CD4-positive, alpha-beta T cell treated with Interleukin-21 for 1 hour (primary cell): ENCODE results near the gene BAZ1A.

Source experiments
- DNase-seq: peaks from one replicate; pipeline ENCODE4 v3.0.0-alpha.2; 2020

BAZ1A gene

DNA sequence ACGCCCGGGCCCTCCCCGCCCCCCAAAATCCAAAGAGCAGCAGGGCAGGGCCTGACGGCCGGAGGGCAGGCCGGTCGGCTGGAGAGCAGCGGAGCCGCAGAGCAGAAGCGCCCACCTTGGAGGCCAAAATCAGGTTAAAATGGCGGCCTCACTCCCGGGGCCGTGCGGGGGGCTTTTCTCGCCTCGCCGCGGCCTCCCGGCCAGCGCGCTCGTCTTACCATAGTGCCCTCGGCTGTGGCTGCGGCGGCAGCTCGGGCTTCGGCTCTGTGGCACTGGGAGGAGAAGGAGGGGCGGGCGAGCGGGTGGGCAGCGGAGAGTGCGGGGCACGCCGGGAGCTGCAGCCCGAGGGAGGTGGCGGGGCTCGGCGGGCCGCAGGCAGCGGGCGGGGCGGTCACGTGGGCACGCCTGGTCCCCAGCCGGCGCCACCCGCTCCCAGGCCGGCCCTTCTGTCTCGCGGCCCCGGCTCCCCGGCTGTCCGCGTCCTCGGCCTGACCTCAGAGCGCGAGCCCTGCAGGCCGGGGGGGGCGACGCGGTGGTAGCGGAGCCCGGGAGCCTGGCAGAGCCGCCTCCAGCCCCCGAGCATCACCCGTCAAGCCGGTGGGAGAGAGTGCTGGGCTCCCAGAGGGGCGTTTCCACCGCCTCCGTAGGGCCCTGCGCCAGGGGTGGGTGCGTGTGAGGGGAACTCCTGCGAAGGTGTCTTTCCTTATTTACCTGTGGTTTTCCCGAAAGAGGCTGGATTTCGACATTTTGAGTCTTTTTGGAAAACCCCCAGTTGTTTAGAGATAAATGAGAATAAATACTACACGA, 160.6 kb downstream of the BAZ1A start, which contains the start of gene CFL2:
TSS of gene CFL2 (minus strand) at position 274 of the 807 bp plus-strand sequence. CDS start at position 221, 53 bp downstream.
- peak; percentile 88 for DNase-seq

DNA sequence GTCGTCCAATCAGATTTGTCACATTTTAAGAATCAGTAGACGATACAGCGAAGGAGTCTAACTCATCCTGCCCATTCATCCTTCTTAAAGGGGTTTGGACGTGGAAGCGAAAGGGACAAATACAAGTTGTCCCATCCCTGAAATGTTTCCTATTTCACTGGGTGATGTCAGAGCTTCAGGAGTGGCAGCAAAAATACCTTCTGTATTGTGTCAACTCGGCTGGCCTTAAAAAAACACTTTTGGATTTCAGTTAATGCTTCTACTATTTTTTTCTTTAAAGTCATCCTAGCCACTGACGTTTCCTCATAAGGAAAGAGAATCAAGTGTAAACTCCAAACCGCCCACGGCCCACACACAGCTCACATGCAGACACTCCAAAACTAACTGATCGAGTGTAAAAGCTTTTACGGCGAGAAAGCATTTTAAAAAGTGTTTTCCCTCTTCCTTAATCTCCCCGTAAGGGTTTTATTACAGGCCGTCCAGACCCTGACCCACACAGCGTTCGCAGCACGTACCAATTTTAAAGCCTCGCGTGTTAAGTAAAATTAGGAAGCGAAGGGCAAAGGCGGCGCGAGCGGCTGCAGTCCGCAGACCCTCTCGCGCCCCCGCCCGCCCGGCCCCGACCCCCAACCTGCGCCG, 161.4 kb downstream of the BAZ1A start:
- peak; percentile 48 for DNase-seq

DNA sequence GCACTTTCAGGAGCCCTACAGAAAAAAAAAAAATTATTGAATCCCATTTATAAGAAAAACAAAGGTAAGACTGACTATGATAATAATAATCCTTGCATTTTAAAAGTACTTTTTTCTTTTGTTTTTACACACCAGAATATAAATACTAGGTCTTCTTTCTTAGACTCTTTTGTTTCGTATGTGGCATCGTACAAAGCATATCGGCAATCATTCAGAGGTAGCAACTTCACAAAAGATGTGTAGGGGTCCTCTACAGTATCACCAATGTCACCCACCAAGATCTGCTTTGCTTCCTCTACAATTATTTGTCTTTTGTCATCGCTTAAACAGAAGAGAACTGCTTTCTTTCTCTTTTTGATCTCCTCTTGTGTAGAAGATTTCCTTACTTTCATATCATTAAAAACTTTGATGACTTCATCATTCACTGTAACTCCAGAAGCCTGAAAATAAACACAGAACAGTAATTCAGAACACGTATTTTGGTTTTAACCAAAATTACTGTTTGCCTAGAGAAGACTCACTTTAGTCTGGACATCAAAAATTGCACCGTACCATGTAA, 162.0 kb downstream of the BAZ1A start:
- DNase-seq = no peak

DNA sequence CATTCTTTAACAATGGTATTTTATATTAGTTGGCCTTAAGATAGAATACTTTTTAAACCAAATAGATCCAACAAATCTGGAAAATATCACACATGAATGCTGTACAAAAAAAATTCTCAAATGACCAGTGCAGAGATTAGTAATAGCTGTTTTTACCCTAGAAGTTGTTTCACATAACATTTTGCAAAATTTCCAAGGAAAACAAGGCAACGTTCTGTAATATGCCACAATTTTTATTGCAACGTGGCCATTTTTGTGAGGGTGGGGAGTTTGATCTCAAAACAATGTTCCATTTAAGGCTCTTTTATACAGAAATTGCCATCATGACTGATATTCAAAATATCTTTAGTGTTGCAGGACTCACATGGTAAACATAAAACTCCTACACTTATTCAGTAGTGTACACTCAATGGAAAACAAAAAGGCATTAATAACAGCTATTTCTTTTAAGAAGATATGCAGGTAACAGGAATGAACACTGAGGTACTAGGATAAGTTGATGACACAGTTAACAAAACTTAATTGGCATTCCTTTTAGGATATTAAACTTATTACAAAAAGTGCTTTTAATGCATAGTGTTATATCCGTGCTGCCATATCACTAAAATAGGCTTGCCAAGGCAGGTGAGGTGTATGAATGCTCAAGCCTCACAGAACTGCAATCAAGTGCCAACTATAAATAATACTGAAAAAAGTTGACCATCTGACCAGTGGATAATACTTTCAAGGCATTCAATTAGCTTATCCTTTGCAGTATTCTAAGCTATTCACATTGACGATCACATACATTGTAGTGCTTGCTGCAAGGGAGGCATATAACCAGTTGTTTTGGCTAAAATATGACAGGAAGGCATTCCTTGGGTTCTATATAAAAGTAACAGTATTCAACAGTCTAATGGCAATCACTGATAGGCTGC, 163.1 kb downstream of the BAZ1A start:
- DNase-seq = no peak

DNA sequence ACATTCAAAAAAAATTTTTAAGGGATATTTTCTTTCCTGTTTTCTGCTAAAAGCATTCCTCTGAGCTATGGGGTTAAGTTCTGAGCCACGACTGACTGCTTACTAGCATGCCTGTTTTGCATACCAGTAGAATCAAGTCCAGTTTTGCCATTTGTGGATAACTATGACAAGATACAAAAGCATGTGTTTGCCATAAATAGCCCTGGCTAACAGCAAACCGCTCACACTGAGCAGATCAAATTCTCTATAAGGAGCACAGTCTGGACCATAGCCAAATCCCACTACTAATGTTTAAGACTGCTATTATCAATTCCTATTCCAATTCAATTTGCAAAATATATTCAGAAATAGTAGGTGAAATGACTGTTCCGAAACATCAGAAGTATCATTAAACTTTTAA, 164.0 kb downstream of the BAZ1A start:
- DNase-seq = no peak

DNA sequence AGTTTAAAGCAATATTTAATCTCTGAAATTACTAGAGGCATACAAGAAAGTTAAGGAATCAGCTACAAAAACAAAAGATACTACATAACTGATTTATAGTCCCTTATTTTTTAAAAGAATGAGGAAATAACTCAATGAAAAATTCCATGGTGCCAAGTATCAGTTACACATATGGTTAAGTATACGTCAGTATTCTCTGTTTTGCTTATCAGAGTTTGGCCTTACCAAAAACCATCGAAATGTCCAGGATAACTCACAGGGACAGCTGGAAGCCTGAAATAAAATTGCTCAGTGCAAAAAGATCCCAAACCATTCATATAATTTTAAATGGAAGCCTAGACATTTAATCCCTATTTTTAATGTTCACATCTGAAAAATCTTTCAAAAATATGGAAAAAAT, 164.4 kb downstream of the BAZ1A start:
- DNase-seq = no peak

DNA sequence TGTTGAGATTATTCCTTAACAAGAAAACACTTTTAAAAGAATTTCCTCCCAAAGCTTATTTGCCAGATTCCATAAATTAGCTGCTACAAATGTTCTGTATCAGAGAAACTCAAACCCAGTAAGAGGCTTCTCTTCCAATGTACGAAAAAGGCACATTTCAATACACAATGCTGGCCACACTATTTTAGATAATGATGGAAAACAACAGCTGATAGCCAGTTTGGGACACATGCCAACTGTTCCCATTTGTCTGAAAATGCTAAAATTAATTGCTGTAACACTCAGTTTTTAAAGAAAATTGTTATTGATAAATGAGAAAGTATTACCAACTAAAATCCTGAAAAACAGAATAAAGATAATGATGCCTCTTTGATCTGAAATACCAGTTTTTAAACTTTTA, 165.2 kb downstream of the BAZ1A start:
- no peak for DNase-seq

DNA sequence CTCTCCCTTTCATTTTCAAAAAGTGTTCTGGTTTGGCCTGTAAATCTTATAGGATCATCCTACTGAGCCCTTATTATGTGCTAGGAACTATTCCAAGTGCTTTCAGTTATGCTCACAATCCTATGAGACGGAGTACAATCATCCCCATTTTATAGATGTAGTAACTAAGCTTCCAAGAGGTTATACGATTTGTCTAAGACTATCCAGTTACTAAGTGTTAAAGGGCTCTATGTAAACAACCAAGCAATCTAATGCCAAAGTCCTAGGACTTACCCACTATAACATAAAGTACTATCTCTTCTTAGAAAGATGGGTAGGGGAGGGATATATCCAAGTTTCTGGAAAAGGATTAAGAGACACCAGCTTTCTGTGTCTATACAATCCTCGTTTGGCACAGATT, 167.4 kb downstream of the BAZ1A start:
- DNase-seq = no peak
